Panc1 (cell line): Measurements from ENCODE around the gene ERC2. TPM values are rescaled to one million over a fixed set of nuclear protein-coding genes. Genes with fewer than 3 reads are reported as not detected.

Experiments
- ATAC-seq: fragments of 200-7000 bp; cut with Tn5 transposase; 2 replicates; pipeline ENCODE4 v1.9.1; 2020; ENCODE audit warnings: mild to moderate bottlenecking, moderate library complexity
- BruUV-seq: library from RNA; stranded (reverse); fragments of 400-500 nt; replicated peaks from 2 replicates; lab custom pipeline; 2021; lab: Mats Ljungman, UMichigan
- CTCF ChIA-PET: fragments of 300-600 bp; sonication (Branson Sonifier 250); formaldehyde crosslinking; loops from one replicate; lab custom pipeline; 2022; ENCODE audit warnings: antibody characterized with exemption; lab: Charles Lee
- POLR2A ChIA-PET: fragments of 300-600 bp; sonication (Branson Sonifier 250); formaldehyde crosslinking; loops from one replicate; lab custom pipeline; 2022; ENCODE audit warnings: antibody characterized with exemption; lab: Charles Lee
- DNase-seq: peaks from one replicate; pipeline ENCODE4 v3.0.0-alpha.2; 2010; ENCODE audit warnings: low read depth, low spot score
- H3K27ac ChIP-seq: 2 replicates; pipeline ENCODE4 v1.5.1; 2011; ENCODE audit warnings: mild to moderate bottlenecking, low read length, inconsistent platforms
- H3K27me3 ChIP-seq: fragments of 200-500 bp; sonication (Bioruptor generic); 2 replicates; pipeline ENCODE4 v1.6.0; 2014; ENCODE audit warnings: low read length, inconsistent platforms; ENCODE audit not compliant: control insufficient read depth, insufficient read depth
- H3K36me3 ChIP-seq: fragments of 200-500 bp; sonication (Bioruptor generic); 2 replicates; pipeline ENCODE4 v1.5.1; 2014; ENCODE audit warnings: inconsistent platforms, mild to moderate bottlenecking, low read length, moderate library complexity; ENCODE audit not compliant: control insufficient read depth, insufficient read depth
- H3K4me1 ChIP-seq: 2 replicates; pipeline ENCODE4 v1.5.1; 2011; ENCODE audit warnings: inconsistent platforms, mild to moderate bottlenecking, low read length, moderate library complexity; ENCODE audit not compliant: control insufficient read depth, insufficient read depth
- H3K4me3 ChIP-seq, 2 experiments: 2 replicates each; pipeline ENCODE4 v1.5.1; 2011 to 2012; ENCODE audit warnings: low read depth in 2 of 2, low read length in 2 of 2, mild to moderate bottlenecking in 2 of 2, inconsistent platforms in 1 of 2, moderate library complexity in 1 of 2
- H3K9me3 ChIP-seq: fragments of 200-500 bp; sonication (Bioruptor generic); 2 replicates; pipeline ENCODE4 v1.5.1; 2014; ENCODE audit warnings: low read depth, mild to moderate bottlenecking, inconsistent platforms, low read length, moderate library complexity; ENCODE audit not compliant: control insufficient read depth, insufficient read depth
- CTCF ChIP-seq: fragments of 450-650 bp; IDR thresholded peaks from 2 replicates; pipeline ENCODE4 v1.5.1; 2017; ENCODE audit warnings: mild to moderate bottlenecking
- POLR2AphosphoS5 ChIP-seq: IDR thresholded peaks from 2 replicates; pipeline ENCODE4 v1.6.1; 2012; ENCODE audit warnings: mild to moderate bottlenecking, low read depth, low read length, moderate library complexity
- SIN3A ChIP-seq: IDR thresholded peaks from 2 replicates; pipeline ENCODE4 v1.6.1; 2012; ENCODE audit warnings: low read depth, mild to moderate bottlenecking, low read length, moderate library complexity, borderline replicate concordance; ENCODE audit not compliant: insufficient read depth
- TCF7L2 ChIP-seq: IDR thresholded peaks from 2 replicates; pipeline ENCODE4 v1.6.1; 2011; ENCODE audit warnings: mild to moderate bottlenecking, low read depth, low read length, inconsistent platforms
- in situ Hi-C: cut with HindIII; loops from 2 replicates; pipeline ENCODE4 v1.10.0; 2016; ENCODE audit warnings: low sequenced_read_pairs, low pct_unique_long_range_greater_than_20kb
- intact Hi-C: fragments of 100-400 bp; cut with micrococcal nuclease; formaldehyde crosslinking; loops from one replicate; pipeline ENCODE4 v1.10.0; 2022; ENCODE audit not compliant: unreplicated experiment
- total RNA-seq: library from RNA; stranded (reverse); gene quantifications from one replicate; pipeline ENCODE4 v1.2.1, GENCODE V29; 2021; ENCODE audit not compliant: unreplicated experiment
- TF ChIP-seq, protein P1 (sequence below), 2 experiments: IDR thresholded peaks; 2 replicates each; pipeline ENCODE4 v1.6.1; 2011 to 2012; ENCODE audit warnings: low read depth in 2 of 2, control low read depth in 1 of 2, low read length in 1 of 2, mild to moderate bottlenecking in 1 of 2, moderate library complexity in 1 of 2; ENCODE audit not compliant: insufficient read depth in 1 of 2

Gene ERC2
- total RNA-seq, 1 experiment from 2014 or later, result 0.33 TPM

GRCh38 chr3:55611121-55611520 is 857.1 kb downstream of the ERC2 start:
- no peak for TF ChIP-seq SIN3A
- no peak for TF ChIP-seq TCF7L2
- no peak for TF ChIP-seq CTCF
- TF ChIP-seq, protein P1, sequence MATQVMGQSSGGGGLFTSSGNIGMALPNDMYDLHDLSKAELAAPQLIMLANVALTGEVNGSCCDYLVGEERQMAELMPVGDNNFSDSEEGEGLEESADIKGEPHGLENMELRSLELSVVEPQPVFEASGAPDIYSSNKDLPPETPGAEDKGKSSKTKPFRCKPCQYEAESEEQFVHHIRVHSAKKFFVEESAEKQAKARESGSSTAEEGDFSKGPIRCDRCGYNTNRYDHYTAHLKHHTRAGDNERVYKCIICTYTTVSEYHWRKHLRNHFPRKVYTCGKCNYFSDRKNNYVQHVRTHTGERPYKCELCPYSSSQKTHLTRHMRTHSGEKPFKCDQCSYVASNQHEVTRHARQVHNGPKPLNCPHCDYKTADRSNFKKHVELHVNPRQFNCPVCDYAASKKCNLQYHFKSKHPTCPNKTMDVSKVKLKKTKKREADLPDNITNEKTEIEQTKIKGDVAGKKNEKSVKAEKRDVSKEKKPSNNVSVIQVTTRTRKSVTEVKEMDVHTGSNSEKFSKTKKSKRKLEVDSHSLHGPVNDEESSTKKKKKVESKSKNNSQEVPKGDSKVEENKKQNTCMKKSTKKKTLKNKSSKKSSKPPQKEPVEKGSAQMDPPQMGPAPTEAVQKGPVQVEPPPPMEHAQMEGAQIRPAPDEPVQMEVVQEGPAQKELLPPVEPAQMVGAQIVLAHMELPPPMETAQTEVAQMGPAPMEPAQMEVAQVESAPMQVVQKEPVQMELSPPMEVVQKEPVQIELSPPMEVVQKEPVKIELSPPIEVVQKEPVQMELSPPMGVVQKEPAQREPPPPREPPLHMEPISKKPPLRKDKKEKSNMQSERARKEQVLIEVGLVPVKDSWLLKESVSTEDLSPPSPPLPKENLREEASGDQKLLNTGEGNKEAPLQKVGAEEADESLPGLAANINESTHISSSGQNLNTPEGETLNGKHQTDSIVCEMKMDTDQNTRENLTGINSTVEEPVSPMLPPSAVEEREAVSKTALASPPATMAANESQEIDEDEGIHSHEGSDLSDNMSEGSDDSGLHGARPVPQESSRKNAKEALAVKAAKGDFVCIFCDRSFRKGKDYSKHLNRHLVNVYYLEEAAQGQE (IDR thresholded peaks at IDR 0.05; ENCODE audit: insufficient read depth in 1 of 2, low read depth in 2 of 2, low read length in 1 of 2), result no peak
- TF ChIP-seq POLR2AphosphoS5, result no peak
- Histone ChIP-seq H3K27ac (no peak overlapping the region), H3K36me3 (no peaks in the 10 kb centered on the region), H3K4me3 (no peak overlapping the region), H3K27me3 (no peaks in the 10 kb centered on the region), H3K9me3 (no peaks in the 10 kb centered on the region), H3K4me1 (no peaks in the 10 kb centered on the region)
- DNase-seq (no peak), ATAC-seq (no peak)
- CTCF ChIA-PET, result no interaction called here
- POLR2A ChIA-PET, result no interaction called here
- intact Hi-C loops, result no loop called here
- BruUV-seq, result no TSS peak
- in situ Hi-C loops, result no loop called here

DNA sequence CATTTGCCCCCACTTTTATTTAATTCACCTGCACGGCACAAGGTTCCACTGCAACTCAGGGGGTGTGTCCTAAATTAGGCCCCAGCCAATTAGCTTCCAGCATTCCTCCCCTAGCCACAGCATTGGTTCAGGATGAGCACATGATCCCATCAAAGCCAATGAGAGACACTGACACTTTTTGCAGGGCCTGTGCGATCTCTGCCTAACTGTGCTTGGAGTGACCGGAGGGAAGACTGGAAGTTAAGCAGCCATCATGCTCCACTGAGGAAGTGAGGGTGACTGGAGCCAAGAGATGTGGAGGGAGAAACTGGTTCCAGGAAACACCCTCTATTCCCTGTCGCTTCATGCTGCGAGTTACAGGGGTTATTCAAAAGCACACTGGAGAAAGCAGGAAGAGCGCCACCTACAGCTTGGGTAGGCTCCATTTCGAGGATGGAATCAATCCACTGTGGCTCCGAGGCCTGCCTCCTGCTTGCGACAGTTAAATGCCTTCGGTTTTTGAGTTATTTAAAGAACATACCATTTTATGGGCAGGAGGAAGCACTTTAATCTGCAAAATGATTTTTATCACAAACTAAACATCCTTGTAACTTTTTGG is 858.9 kb downstream of the ERC2 start:
- intact Hi-C loops, result no loop called here
- TF ChIP-seq POLR2AphosphoS5 (no peak), TCF7L2 (no peak), CTCF (no peak), SIN3A (no peak)
- TF ChIP-seq, protein P1 (IDR thresholded peaks at IDR 0.05; ENCODE audit: insufficient read depth in 1 of 2, low read depth in 2 of 2, low read length in 1 of 2), result no peak
- ATAC-seq, result no peak
- no peak overlapping the region for H3K27ac ChIP-seq
- ChIA-PET CTCF (no interaction called here), POLR2A (no interaction called here)
- BruUV-seq, result no TSS peak
- H3K27me3 ChIP-seq, result no peaks in the 10 kb centered on the region
- H3K4me1 ChIP-seq, result no peaks in the 10 kb centered on the region
- no peak overlapping the region for H3K4me3 ChIP-seq
- no peaks in the 10 kb centered on the region for H3K9me3 ChIP-seq
- no peaks in the 10 kb centered on the region for H3K36me3 ChIP-seq
- in situ Hi-C loops, result no loop called here
- DNase-seq, result no peak
